GM12873 (cell line): ENCODE measurements around the gene CRB2.

Experiments
- TF ChIP-seq, protein P1 (sequence below): IDR thresholded peaks from 2 replicates; pipeline ENCODE4 v1.5.1; 2012; ENCODE audit warnings: low read depth, mild to moderate bottlenecking, moderate library complexity, low read length, control low read depth; ENCODE audit not compliant: insufficient read depth; ENCODE audit errors: missing control alignments

Gene CRB2

DNA sequence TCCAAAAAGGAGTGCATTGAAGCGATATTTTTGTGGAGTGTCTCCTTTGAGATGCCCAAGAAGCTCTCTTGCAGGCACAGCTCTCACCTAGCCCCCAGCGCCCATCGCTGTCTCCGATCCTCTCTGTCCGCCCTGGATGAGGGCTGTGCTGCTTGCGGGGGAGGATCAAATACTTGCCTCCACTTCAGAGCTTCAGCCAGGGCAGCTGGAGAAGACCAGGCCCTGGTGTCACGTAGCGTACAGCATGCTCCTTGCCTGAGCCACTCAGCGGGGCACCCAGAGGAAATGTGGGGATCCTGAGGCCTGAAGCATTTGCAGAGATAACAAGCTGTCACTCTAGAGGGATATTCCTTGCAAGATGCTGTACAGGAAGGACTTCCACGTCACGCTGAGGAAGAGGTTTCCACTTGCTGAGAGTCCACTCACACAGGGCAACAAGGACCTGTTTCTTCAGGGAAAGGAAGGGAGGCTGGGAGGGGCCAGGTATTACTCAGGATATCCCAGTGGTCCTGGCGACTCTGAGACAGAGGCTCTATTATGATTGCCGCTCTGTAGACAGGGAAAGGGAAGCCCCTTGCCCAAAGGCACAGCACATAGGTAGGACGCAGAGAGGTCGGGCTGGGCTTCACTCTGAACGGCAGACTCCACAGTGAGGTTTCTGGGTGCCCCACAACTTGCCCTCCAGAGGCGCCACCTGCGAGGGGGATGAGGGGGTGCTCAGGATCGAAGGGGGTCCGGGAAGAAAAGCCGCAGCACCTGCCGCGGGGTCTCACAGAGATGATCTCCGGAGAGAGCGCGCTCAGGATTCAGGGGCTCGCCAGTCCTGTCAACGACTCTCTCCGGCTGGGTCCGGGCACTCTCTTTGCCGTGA, 64.0 kb downstream of the CRB2 start:
- TF ChIP-seq, protein P1, sequence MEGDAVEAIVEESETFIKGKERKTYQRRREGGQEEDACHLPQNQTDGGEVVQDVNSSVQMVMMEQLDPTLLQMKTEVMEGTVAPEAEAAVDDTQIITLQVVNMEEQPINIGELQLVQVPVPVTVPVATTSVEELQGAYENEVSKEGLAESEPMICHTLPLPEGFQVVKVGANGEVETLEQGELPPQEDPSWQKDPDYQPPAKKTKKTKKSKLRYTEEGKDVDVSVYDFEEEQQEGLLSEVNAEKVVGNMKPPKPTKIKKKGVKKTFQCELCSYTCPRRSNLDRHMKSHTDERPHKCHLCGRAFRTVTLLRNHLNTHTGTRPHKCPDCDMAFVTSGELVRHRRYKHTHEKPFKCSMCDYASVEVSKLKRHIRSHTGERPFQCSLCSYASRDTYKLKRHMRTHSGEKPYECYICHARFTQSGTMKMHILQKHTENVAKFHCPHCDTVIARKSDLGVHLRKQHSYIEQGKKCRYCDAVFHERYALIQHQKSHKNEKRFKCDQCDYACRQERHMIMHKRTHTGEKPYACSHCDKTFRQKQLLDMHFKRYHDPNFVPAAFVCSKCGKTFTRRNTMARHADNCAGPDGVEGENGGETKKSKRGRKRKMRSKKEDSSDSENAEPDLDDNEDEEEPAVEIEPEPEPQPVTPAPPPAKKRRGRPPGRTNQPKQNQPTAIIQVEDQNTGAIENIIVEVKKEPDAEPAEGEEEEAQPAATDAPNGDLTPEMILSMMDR: no peak

DNA sequence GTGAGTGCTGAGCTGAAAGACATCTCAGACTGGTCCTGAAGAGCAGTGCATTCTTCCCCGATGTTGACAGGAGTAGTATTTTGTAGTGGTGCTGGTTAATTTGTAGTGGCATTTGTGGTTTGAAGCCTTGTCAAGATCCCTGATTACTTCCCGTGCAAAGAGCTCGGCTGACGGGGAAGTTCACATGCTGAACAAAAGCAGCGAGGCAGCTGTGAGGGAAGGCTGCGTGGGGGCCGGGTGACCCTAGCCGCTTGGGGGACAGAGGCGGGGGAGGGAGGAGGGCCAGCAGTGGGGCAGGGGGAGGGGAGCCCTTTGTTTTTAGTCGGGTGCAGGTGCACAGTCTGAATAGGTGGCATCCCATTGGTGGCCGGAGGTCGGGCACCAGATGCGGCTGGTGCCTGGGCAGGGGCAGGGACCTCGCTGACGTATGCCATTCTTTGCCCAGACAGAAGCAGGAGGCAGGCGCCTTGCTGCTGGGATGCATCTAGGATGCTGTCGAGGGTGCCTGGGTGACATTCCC, 64.7 kb downstream of the CRB2 start:
- TF ChIP-seq, protein P1: no peak

DNA sequence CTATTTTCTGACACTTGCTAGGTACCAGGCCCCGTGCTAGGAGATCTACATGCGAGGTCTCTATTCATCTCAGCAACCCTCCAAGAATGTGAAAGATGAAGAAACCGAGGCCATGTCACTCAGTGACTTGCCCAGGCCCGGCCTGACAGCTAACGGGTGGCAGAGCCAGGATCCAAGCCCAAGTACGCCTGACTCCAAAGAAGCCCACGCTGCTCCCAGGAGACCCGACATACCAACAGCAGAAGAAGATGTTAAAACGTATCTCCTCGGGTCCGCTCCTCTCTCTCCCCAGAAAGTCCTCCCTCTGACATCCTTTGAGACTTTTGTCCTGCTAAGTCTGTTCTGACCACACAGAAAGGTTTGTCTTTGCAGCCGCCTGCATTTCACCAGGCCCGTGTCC, 65.2 kb downstream of the CRB2 start:
- TF ChIP-seq, protein P1: no peak

DNA sequence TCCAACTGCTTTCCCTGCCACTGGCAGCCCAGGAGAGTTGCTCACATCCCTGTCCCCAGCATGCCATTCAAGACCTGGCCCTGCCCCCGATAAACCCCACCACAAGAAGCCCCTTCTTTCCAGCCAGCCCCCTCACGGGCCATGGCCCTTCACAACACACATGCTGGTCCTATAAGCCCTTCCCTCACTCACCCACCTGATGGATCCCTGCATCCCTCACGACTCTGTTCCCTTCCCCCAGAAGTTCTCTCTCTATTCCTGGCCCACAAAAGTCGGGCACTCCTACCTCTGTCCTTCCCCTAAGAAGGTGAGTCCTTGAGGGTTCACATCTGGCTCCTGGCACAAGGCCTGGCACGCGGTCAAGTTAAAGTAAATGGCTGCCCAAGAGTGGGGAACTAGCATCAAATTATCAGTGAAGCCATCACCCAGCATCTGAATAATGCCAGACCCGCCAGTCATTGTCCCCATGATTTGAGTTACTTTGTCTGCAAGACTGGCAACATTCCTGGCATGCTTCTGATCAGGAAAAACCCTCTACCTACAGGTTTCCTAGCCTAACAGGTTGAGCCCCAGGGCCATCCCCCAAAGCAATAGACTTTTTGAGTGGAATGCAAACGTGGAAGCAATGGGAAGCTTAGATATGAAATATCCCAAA, 65.9 kb downstream of the CRB2 start:
- TF ChIP-seq, protein P1: no peak

DNA sequence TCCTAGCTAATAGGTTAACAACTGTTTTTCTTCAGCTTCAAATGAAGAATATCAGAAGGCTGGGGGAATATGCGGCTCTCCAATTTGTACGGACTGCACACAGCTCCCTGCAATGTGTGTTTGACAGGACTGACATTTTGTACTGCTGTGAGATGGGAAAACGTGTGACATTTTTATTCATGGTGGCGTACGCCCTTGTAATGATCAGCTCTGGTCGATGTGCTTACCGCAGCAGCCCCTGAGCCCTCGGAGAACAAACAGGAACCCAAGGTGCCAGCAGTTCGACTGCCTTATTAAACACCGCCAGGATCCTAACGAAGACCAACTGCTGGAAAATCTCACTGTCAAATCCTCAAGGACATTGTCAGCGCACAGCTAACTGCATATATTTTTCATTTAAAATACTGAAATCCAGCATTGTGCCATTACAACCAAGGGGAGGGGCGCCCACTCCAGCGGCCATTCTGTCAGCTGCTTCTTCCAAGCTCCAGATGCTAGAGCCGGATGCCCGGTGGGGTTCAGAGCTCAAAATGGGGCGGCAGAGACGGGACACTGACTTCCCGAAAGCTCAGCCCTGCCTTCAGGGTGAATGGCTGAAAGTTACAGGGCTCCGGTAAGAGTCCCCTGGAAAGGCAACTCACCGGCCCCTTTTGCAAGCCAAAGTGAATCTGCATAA, 66.8 kb downstream of the CRB2 start:
- TF ChIP-seq, protein P1: no peak

DNA sequence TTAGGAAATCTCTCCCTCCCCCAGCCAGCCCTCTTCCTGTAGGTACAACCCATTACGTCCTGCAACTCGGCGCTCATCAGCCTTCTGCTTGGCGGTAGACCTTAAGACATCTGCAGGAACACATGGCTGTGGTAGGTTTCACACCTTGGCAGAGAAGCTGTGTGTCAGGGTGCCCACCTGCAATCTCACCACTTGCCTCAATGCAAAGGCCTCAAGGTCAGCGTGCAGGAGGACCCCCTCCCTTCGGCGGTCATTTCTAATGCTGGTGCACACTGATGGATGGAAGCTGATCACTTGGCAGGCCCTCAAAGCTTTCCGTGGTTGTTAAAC, 67.3 kb downstream of the CRB2 start:
- TF ChIP-seq, protein P1: no peak

DNA sequence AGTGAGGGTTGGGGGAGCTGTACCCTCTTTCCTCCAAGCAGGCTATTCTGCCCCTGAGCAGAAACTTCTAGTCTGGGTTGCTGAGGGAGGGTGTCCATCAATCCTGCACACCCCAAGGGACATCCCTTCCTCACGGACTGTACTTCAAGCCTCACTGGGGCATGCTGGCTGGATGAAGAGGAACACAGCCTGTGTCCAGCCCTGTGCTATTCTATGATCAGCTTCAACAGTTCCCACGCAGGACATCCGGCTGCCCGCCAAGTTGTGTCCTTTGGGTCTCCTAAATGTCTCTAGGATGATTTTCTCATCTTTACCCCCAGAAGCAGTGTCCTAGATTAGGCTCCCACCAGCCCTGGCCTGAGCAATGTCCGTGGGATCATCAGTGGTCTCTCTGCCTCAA, 68.1 kb downstream of the CRB2 start:
- TF ChIP-seq, protein P1: no peak
